Testis (tissue), 3 donors: ENCODE data around the gene MAP3K4. TPM values are rescaled to one million over a fixed set of nuclear protein-coding genes. Genes with fewer than 3 reads are reported as not detected.

Source experiments
- DNase-seq: peaks from one replicate; pipeline ENCODE4 v3.0.0-alpha.2; 2019
- H3K27ac ChIP-seq, 2 donors: fragments of 200-600 bp; sonication (generic); one replicate each; pipeline ENCODE4 v1.5.1; 2019
- H3K27me3 ChIP-seq: fragments of 200-600 bp; sonication (generic); one replicate; pipeline ENCODE4 v1.5.1; 2019
- H3K36me3 ChIP-seq: fragments of 200-600 bp; sonication (generic); one replicate; pipeline ENCODE4 v1.5.1; 2017; ENCODE audit warnings: low read depth; ENCODE audit errors: missing control alignments
- H3K4me1 ChIP-seq: fragments of 200-600 bp; sonication (generic); one replicate; pipeline ENCODE4 v1.5.1; 2019
- H3K4me3 ChIP-seq, 2 donors: fragments of 200-600 bp; sonication (generic); one replicate each; pipeline ENCODE4 v1.5.1; 2017 to 2019
- H3K9me3 ChIP-seq: fragments of 200-600 bp; sonication (generic); one replicate; pipeline ENCODE4 v1.5.1; 2017
- POLR2A ChIP-seq: fragments of 450-650 bp; IDR thresholded peaks from one replicate; pipeline ENCODE4 v1.6.1; 2017; ENCODE audit warnings: antibody characterized with exemption, mild to moderate bottlenecking, moderate library complexity
- WGBS, 2 donors: methylation state at CpG; one replicate each; pipeline ENCODE4 v1.1.5; 2018; 5-methylcytosine and 5-hydroxymethylcytosine counted together
- intact Hi-C: fragments of 100-400 bp; cut with DNase I; formaldehyde crosslinking; loops from one replicate; pipeline ENCODE4 v1.15.1; 2023; ENCODE audit warnings: low total_unique reads
- polyA plus RNA-seq: library from polyadenylated mRNA; stranded (reverse); fragments of 350-450 nt; fragmentation: Illumina TruSeq; extraction: RNeasy Lipid Tissue Mini Kit (QIAGEN cat#74804); gene quantifications from one replicate; pipeline ENCODE4 v1.2.3, GENCODE V29; 2014; ENCODE audit warnings: low read depth, low replicate concordance; ENCODE audit not compliant: insufficient read depth
- total RNA-seq, 2 donors: library from RNA; depleted of rRNA; stranded (reverse); fragments of >200 nt; gene quantifications; one replicate each; pipeline ENCODE4 v1.2.3, GENCODE V29; 2016
- TF ChIP-seq, protein P1 (sequence below), 3 experiments: fragments of 450-650 bp in 2 of 3; fragments of 200-600 bp in 1 of 3; sonication (generic) in 1 of 3; IDR thresholded peaks; one replicate each; pipeline ENCODE4 v1.5.1; 2016 to 2019; ENCODE audit warnings: antibody characterized with exemption in 3 of 3, mild to moderate bottlenecking in 2 of 3, moderate library complexity in 1 of 3

MAP3K4 gene
- total and polyA plus RNA-seq, 3 donors from 2014 or later: 45.0 to 77.7 (median 65.4) TPM

DNA sequence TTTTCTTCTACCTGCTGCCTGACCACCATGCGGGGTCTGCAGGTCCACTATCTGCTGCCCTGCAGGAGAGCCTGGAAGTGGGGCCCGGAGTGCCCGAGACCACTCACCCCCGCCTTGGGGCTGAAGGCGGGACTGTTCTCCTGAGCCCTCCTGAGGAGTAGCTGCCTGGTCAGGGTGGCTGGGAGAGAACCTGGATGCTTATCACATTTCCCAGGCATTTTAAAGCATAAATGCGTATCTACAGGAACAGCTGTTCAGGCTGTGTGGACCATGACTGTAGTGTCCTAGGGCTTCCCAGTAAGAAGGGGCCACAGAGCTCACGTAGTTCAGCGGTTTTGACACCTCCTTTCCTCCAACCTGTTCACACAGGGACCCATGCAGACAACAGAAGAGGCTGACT is 159.0 kb downstream of the MAP3K4 start:
- no peaks in the 10 kb centered on the region for H3K9me3 ChIP-seq
- no peak for DNase-seq
- no peak overlapping the region for H3K27ac ChIP-seq
- H3K27me3 ChIP-seq: no peaks in the 10 kb centered on the region
- no peaks in the 10 kb centered on the region for H3K36me3 ChIP-seq
- TF ChIP-seq, protein P1, sequence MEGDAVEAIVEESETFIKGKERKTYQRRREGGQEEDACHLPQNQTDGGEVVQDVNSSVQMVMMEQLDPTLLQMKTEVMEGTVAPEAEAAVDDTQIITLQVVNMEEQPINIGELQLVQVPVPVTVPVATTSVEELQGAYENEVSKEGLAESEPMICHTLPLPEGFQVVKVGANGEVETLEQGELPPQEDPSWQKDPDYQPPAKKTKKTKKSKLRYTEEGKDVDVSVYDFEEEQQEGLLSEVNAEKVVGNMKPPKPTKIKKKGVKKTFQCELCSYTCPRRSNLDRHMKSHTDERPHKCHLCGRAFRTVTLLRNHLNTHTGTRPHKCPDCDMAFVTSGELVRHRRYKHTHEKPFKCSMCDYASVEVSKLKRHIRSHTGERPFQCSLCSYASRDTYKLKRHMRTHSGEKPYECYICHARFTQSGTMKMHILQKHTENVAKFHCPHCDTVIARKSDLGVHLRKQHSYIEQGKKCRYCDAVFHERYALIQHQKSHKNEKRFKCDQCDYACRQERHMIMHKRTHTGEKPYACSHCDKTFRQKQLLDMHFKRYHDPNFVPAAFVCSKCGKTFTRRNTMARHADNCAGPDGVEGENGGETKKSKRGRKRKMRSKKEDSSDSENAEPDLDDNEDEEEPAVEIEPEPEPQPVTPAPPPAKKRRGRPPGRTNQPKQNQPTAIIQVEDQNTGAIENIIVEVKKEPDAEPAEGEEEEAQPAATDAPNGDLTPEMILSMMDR (IDR thresholded peaks at IDR 0.05): no peak
- no peak for TF ChIP-seq POLR2A
- no peaks in the 10 kb centered on the region for H3K4me1 ChIP-seq
- H3K4me3 ChIP-seq: no peak overlapping the region
- 94 to 96% methylated on average over 8 of the region's 8 CpGs for WGBS, 2 donors
- intact Hi-C loops: no loop called here

DNA sequence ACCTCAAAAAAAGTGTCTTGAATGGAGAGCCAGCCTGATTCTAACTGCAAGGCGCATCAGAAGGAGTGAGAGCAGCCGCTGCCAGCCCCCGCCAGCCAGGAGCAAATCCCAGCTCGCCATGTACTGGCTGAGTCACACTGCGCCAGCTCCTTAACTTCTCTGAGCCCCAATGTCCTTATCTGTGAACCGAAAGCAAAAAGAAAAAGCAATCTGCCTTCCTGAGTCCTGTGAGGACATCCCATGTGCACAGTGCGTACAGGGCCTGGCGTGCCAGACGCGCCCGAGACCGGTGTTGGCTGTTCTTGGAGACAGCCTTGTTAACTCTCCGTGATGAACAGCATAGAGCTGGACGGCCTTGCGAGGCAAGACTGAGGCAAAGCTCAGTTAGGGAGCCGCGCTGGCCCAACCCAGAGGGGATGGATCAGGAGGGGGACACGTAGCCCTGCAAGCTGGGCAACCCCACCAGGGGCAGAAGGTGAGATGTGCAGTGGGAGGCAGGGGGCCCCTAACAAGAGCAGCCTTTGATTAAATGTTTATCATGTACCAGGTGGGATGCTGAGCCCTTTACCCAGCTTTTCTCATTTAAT is 159.6 kb downstream of the MAP3K4 start:
- H3K27ac ChIP-seq: no peak overlapping the region
- H3K9me3 ChIP-seq: no peaks in the 10 kb centered on the region
- no peak for TF ChIP-seq POLR2A
- TF ChIP-seq, protein P1 (IDR thresholded peaks at IDR 0.05): no peak
- no peaks in the 10 kb centered on the region for H3K27me3 ChIP-seq
- H3K36me3 ChIP-seq: no peaks in the 10 kb centered on the region
- H3K4me1 ChIP-seq: no peaks in the 10 kb centered on the region
- intact Hi-C loops: no loop called here
- DNase-seq: no peak
- no peak overlapping the region for H3K4me3 ChIP-seq
- 95 to 98% methylated on average over 18 of the region's 18 CpGs for WGBS, 2 donors

DNA sequence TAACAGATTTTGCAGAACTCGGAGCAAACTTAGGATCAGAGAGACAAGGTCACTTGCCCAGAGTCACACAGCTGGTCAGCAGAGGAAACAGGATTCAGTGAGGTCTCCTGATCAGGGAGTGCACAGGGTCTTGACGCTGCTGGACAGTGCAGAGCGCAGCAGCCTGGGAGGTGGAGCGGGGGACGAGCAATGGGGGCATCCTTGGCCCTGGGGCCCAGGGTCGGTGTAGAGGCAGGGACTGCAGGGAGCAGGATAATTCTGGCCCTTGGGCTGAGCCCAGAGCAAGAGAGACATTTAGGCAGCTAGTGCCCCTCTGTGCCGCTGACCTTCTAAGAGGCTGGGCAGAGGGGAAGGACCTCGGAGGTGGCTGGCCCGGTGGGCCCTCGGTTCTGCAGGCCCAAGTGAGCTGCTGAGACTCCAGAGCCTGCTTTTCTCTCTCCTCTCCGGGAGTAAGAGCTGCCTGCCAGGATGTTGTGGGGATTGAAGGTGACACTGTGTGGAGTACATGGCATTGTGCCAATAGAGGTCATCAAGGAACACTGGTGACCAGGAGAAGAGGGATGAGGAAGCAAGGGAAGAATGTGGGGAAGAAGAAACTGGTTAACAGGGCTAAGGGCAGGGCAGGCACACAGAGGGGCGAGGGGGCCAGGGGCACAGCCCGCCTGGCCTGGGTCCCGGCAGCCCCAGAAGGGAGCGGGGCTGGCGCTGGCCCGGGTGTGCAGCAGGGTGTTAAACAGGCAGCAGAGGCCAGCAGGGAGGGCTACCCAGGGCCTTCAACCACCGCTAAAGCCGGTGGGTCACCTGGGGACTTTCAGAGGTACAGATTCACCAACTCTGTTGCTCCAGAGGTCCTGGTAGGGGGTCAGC is 160.3 kb downstream of the MAP3K4 start:
- Histone ChIP-seq H3K27me3 (no peaks in the 10 kb centered on the region), H3K36me3 (no peaks in the 10 kb centered on the region), H3K4me3 (no peak overlapping the region), H3K27ac (no peak overlapping the region), H3K4me1 (no peaks in the 10 kb centered on the region), H3K9me3 (no peaks in the 10 kb centered on the region)
- intact Hi-C loops: no loop called here
- no peak for TF ChIP-seq POLR2A
- TF ChIP-seq, protein P1 (IDR thresholded peaks at IDR 0.05): no peak
- WGBS, 2 donors: 84 to 91% methylated on average over 17 to 19 of the region's 19 CpGs
- no peak for DNase-seq

DNA sequence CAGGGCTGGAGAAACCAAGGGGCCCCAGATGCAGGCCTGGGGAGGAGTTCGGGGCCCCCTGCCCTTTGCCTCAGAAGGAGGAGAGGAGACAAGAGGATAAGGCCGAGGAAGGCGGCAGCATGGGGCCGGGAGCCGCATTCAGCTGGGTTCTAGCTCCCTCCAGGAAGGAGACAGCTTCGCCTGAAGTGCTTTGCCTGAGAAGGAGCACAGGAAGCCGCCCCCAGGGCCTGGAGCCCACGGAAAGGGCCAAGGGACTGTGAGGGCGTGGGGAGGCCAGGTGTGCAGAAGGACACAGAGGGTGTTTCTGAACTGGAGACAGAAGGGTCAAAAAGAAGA is 160.9 kb downstream of the MAP3K4 start:
- no peaks in the 10 kb centered on the region for H3K9me3 ChIP-seq
- TF ChIP-seq, protein P1 (IDR thresholded peaks at IDR 0.05): no peak
- TF ChIP-seq POLR2A: no peak
- H3K27ac ChIP-seq: no peak overlapping the region
- no peaks in the 10 kb centered on the region for H3K4me1 ChIP-seq
- DNase-seq: no peak
- no peak overlapping the region for H3K4me3 ChIP-seq
- 83 to 91% methylated on average over 9 of the region's 9 CpGs for WGBS, 2 donors
- no peaks in the 10 kb centered on the region for H3K36me3 ChIP-seq
- intact Hi-C loops: no loop called here
- H3K27me3 ChIP-seq: no peaks in the 10 kb centered on the region
